Fibroblast of skin of scalp (primary cell): ENCODE data around the gene ZNF493. TPM values are rescaled to one million over a fixed set of nuclear protein-coding genes. Genes with fewer than 3 reads are reported as not detected.
A peak's percentile ranks its signal among the peaks of the same experiment; 100 is the strongest.

Experiments
- DNase-seq: peaks from one replicate; pipeline ENCODE4 v3.0.0-alpha.2; 2013
- polyA plus RNA-seq, 2 experiments: library from polyadenylated mRNA; unstranded; fragments of 120-200 nt; gene quantifications; one replicate each; pipeline ENCODE4 v1.2.1, GENCODE V29; 2013; ENCODE audit not compliant: insufficient read length in 2 of 2

Gene ZNF493
- polyA plus RNA-seq (2013, experiment 1 of 2; ENCODE audit: insufficient read length): 3.4 TPM
- polyA plus RNA-seq (2013, experiment 2 of 2; ENCODE audit: insufficient read length): 3.0 TPM

GRCh38 chr19:21396893-21397572, at the start of gene ZNF493:
ZNF493 (plus strand) TSS chr19:21397133; CDS start chr19:21397238, 105 bp downstream.
- peak; percentile 95 for DNase-seq

GRCh38 chr19:21352830-21353229, 44.1 kb upstream of the ZNF493 start:
- DNase-seq: no peak

GRCh38 chr19:21358768-21359451, 38.0 kb upstream of the ZNF493 start, which contains the start of gene ZNF738:
ZNF738 (plus strand) TSS chr19:21359000; CDS start chr19:21359141, 141 bp downstream.
- DNase-seq: peak; percentile 95

GRCh38 chr19:21362291-21362690, 34.6 kb upstream of the ZNF493 start:
- DNase-seq: no peak

GRCh38 chr19:21383980-21384582, 12.9 kb upstream of the ZNF493 start:
- no peak for DNase-seq

GRCh38 chr19:21396121-21396520, 812 bp upstream of the ZNF493 start:
- no peak for DNase-seq

GRCh38 chr19:21398851-21399250, 1.9 kb downstream of the ZNF493 start:
- no peak for DNase-seq

GRCh38 chr19:21402303-21402985, 5.5 kb downstream of the ZNF493 start:
- no peak for DNase-seq

GRCh38 chr19:21410166-21410565, 13.2 kb downstream of the ZNF493 start:
- no peak for DNase-seq

GRCh38 chr19:21422244-21422643, 25.3 kb downstream of the ZNF493 start:
- no peak for DNase-seq

GRCh38 chr19:21423057-21424041, 26.4 kb downstream of the ZNF493 start:
- DNase-seq: no peak

- no peak for DNase-seq
These were observed 33.7 kb downstream of the ZNF493 start for GRCh38 chr19:21430675-21431074.

- DNase-seq: no peak
These were observed 35.7 kb downstream of the ZNF493 start for GRCh38 chr19:21432590-21432989.

- no peak for DNase-seq
These were observed 37.6 kb downstream of the ZNF493 start for GRCh38 chr19:21434516-21434915.

- no peak for DNase-seq
These were observed 38.1 kb downstream of the ZNF493 start for GRCh38 chr19:21434967-21435544.

GRCh38 chr19:21439201-21439751, 42.3 kb downstream of the ZNF493 start:
- no peak for DNase-seq

- no peak for DNase-seq
These were observed 43.4 kb downstream of the ZNF493 start for GRCh38 chr19:21440321-21440720.

GRCh38 chr19:21451187-21451586, 54.3 kb downstream of the ZNF493 start:
- no peak for DNase-seq

GRCh38 chr19:21454901-21455300, 58.0 kb downstream of the ZNF493 start:
- no peak for DNase-seq

GRCh38 chr19:21460686-21461085, 63.8 kb downstream of the ZNF493 start:
- no peak for DNase-seq

- DNase-seq: no peak
These were observed 65.6 kb downstream of the ZNF493 start for GRCh38 chr19:21462540-21462939.
